HG03025 (cell line): ENCODE results near the gene PCDHGB4.
A peak's percentile ranks its signal among the peaks of the same experiment; 100 is the strongest.
"Not testable (repeated sequence)": the region's sequence is repeated elsewhere in the genome, so short reads cannot be mapped to it uniquely, and the experiment has no call there.

Source experiments
- ATAC-seq: cut with Tn5 transposase; IDR thresholded peaks from one replicate; pipeline ENCODE4 v1.9.1; 2021; ENCODE audit warnings: mild to moderate bottlenecking, moderate library complexity; ENCODE audit not compliant: unreplicated experiment, low FRiP score

The PCDHGB4 gene

DNA sequence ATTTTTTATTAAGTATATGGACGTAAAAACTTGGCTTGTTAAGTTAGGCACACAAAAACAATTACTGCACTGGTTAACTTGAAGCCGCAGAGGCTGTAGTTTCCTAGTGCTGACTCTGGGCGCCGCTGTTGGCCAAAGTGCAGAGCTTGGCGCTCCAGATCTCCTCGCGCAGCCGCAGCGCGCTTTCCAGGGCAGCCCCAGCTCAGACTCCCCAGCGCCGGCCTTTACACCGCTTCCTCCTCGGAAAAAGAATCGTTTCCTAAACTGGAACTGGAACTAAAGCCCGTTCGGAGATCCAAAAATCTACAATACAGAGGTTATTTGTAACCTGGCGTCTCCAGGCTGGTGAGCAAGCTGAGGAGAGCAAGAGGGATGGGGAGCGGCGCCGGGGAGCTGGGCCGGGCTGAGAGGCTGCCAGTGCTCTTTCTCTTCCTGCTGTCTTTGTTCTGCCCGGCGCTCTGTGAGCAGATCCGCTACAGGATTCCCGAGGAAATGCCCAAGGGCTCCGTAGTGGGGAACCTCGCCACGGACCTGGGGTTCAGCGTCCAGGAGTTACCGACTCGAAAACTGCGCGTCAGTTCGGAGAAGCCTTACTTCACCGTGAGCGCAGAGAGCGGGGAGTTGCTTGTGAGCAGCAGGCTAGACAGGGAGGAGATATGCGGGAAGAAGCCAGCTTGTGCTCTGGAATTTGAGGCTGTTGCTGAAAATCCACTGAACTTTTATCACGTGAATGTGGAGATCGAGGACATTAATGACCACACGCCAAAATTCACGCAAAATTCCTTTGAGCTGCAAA lies 10.5 kb downstream of the PCDHGB4 start, which contains the start of gene PCDHGB5:
TSS of gene PCDHGB5 (plus strand) at position 192 of the 796 bp plus-strand sequence. CDS start at position 373, 181 bp downstream.
- not testable (repeated sequence) for ATAC-seq

DNA sequence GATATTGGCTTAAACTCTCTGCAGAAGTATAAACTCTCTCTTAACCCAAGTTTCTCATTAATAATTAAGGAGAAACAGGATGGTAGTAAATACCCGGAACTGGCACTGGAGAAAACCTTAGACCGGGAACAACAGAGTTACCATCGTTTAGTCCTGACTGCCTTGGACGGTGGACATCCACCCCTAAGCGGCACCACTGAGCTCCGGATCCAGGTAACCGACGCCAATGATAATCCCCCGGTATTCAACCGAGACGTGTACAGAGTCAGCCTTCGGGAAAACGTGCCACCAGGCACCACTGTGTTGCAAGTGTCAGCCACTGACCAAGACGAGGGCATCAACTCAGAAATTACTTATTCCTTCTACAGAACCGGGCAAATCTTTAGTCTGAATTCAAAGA lies 11.1 kb downstream of the PCDHGB4 start:
- ATAC-seq, result no peak

DNA sequence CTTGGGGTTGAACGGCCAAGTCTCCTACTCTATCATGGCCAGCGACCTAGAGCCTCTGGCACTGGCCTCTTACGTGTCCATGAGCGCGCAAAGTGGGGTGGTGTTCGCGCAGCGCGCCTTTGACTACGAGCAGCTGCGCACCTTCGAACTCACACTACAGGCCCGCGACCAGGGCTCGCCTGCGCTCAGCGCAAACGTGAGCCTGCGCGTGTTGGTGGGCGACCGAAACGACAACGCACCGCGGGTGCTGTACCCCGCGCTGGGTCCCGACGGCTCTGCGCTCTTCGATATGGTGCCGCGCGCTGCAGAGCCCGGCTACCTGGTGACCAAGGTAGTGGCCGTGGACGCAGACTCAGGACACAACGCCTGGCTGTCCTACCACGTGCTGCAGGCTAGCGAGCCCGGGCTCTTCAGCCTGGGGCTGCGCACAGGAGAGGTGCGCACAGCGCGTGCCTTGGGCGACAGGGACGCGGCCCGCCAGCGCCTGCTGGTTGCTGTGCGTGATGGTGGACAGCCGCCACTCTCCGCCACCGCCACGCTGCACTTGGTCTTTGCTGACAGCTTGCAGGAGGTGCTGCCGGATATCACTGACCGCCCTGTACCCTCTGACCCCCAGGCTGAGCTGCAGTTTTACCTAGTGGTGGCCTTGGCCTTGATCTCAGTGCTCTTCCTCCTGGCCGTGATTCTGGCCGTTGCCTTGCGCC lies 12.2 kb downstream of the PCDHGB4 start:
- ATAC-seq, result no peak

DNA sequence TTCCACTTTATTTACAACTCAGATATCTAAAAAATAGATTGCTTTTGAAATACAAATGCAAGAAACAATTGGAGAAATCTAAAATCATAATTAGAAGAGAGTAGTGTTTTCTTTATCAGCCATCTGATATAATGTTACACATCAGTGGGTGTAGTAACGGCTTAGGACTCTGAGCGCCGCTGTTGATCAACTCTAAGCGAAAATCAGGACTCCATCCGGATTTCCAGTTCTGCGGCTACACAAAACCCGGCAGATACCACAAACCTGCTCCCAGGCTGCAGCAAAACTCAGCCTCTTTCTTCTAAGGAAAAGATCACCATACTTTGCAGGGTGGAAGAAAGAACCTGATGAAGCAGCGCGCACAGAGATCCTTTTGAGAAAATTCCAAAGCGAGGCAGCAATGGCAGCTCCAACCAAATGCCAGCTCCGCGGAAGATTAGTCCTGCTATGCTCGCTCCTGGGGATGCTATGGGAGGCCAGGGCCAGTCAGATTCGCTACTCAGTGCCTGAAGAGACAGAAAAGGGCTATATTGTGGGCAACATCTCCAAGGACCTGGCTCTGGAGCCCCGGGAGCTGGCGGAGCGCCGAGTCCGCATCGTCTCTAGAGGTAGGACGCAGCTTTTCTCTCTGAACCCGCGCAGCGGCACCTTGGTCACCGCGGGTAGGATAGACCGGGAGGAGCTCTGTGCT lies 15.2 kb downstream of the PCDHGB4 start, which contains the start of gene PCDHGA9:
TSS of gene PCDHGA9 (plus strand) at position 226 of the 691 bp plus-strand sequence. CDS start at position 401, 175 bp downstream.
- ATAC-seq, result no peak

DNA sequence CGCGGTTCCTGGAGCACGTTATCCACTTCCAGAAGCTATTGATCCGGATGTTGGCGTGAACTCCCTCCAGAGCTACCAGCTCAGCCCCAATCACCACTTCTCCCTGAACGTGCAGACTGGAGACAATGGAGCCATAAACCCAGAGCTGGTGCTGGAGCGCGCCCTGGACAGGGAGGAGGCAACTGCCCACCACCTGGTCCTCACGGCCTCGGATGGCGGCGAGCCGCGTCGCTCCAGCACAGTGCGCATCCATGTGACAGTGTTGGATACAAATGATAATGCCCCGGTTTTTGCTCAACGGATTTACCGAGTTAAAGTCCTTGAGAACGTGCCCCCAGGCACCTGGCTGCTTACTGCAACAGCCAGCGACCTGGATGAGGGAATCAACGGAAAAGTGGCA lies 15.9 kb downstream of the PCDHGB4 start:
- no peak for ATAC-seq

DNA sequence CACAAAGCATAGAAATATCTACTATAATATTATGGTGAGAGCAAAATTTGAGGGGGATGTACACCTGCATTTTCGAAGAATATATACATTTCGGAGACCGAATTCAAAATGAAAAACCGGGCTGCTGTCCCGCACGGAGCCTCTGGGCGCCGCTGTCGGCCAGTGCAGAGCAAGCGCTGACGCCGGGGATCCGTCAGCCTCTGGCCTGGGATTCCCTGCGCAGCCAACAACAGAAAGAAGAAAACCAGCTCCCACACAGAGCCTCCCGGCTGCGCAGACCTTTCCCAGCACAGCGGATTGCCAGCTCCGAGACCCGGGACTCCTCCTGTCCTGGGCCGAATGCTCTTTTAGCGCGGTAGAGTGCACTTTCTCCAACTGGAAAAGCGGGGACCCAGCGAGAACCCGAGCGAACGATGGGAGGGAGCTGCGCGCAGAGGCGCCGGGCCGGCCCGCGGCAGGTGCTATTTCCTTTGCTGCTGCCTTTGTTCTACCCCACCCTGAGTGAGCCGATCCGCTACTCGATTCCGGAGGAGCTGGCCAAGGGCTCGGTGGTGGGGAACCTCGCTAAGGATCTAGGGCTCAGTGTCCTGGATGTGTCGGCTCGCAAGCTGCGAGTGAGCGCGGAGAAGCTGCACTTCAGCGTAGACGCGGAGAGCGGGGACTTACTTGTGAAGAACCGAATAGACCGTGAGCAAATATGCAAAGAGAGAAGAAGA lies 20.4 kb downstream of the PCDHGB4 start, which contains the start of gene PCDHGB6:
TSS of gene PCDHGB6 (plus strand) at position 232 of the 716 bp plus-strand sequence. CDS start at position 414, 182 bp downstream.
- not testable (repeated sequence) for ATAC-seq

DNA sequence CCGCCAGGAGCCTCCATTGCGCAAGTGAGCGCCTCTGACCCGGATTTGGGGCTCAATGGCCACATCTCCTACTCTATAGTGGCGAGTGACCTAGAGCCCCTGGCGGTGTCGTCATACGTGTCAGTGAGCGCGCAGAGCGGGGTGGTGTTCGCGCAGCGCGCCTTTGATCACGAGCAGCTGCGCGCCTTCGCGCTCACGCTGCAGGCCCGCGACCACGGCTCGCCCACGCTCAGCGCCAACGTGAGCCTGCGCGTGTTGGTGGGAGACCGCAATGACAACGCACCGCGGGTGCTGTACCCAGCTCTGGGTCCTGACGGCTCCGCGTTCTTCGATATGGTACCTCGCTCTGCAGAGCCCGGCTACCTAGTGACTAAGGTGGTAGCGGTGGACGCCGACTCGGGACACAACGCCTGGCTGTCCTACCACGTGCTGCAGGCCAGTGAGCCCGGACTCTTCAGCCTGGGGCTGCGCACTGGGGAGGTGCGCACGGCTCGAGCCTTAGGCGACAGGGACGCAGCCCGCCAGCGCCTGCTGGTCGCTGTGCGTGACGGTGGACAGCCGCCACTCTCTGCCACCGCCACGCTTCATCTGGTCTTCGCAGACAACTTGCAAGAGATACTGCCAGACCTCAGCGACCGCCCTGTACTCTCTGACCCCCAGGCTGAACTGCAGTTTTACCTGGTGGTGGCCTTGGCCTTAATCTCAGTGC lies 22.3 kb downstream of the PCDHGB4 start:
- ATAC-seq, result no peak

DNA sequence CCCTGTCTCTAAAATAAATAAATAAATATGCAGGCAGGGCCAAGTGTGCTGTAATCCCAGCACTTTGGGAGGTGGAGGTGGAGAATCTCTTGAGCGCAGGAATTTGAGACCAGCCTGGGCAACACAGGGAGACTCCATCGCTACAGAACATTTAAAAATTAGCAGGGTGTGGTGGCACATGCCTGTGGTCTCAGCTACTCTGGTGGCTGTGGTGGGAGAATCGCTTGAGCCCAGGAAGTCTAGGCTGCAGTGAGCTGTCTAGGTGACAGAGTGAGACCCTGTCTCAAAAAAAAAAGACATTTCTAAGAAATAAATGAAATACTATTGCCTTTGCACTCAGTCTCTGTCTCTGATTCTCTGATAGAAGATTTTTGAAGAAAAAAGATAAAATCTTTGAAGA lies 24.1 kb downstream of the PCDHGB4 start:
- ATAC-seq, result no peak

DNA sequence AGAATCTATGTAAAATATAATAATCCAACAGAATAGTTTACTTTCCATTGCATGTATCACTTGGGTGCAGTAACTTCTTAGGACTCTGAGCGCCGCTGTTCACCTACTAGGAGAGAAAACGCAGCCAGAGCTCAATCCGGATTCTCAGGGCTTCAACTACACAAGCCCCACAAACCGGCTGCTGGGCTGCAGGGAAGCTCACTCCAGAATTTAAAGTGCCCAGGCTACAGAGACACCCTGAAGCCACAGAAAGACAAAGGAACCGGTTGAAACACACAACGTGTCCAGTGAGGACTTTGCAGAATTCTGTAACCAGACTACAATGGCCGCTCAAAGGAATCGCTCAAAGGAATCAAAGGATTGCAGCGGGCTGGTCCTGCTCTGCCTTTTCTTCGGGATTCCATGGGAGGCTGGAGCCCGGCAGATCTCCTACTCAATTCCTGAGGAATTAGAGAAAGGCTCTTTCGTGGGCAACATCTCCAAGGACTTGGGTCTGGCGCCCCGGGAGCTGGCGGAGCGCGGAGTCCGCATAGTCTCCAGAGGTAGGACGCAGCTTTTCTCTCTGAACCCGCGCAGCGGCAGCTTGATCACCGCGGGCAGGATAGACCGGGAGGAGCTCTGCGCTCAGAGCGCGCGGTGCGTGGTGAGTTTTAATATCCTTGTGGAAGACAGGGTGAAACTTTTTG lies 25.5 kb downstream of the PCDHGB4 start, which contains the start of gene PCDHGA10:
TSS of gene PCDHGA10 (plus strand) at position 134 of the 686 bp plus-strand sequence. CDS start at position 323, 189 bp downstream.
- ATAC-seq, result peak; percentile 50

DNA sequence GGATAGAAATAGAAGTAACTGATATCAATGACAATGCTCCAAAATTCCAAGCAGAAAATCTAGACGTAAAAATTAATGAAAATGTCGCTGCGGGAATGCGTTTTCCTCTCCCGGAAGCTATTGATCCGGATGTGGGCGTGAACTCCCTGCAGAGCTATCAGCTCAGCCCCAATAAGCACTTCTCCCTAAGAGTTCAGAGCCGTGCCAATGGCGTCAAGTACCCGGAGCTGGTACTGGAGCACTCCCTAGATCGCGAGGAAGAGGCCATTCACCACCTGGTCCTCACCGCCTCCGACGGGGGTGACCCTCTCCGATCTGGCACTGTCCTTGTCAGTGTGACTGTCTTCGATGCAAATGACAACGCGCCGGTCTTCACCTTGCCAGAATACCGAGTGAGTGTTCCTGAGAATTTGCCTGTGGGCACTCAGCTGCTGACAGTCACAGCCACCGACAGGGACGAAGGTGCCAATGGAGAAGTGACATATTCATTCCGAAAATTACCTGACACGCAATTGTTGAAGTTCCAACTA lies 26.1 kb downstream of the PCDHGB4 start:
- no peak for ATAC-seq

DNA sequence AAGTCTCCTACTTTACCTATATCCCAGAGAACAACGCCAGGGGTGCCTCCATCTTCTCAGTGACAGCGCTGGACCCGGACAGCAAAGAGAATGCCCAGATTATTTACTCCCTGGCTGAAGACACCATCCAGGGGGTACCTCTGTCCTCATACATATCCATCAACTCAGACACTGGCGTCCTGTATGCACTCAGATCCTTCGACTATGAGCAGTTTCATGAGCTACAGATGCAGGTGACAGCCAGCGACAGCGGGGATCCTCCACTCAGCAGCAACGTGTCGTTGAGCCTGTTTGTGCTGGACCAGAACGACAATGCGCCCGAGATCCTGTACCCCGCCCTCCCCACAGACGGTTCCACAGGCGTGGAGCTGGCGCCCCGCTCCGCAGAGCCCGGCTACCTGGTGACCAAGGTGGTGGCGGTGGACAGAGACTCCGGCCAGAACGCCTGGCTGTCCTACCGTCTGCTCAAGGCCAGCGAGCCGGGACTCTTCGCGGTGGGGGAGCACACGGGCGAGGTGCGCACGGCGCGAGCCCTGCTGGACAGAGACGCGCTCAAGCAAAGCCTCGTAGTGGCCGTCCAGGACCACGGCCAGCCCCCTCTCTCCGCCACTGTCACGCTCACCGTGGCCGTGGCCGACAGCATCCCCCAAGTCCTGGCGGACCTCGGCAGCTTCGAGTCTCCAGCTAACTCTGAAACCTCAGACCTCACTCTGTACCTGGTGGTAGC lies 27.2 kb downstream of the PCDHGB4 start:
- ATAC-seq, result not testable (repeated sequence)

DNA sequence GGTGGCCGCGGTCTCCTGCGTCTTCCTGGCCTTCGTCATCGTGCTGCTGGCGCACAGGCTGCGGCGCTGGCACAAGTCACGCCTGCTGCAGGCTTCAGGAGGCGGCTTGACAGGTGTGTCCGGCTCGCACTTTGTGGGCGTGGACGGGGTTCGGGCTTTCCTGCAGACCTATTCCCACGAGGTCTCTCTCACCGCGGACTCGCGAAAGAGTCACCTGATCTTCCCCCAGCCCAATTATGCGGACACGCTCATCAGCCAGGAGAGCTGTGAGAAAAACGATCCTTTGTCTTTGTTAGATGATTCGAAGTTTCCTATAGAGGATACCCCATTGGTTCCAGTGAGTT lies 27.7 kb downstream of the PCDHGB4 start:
- not testable (repeated sequence) for ATAC-seq

DNA sequence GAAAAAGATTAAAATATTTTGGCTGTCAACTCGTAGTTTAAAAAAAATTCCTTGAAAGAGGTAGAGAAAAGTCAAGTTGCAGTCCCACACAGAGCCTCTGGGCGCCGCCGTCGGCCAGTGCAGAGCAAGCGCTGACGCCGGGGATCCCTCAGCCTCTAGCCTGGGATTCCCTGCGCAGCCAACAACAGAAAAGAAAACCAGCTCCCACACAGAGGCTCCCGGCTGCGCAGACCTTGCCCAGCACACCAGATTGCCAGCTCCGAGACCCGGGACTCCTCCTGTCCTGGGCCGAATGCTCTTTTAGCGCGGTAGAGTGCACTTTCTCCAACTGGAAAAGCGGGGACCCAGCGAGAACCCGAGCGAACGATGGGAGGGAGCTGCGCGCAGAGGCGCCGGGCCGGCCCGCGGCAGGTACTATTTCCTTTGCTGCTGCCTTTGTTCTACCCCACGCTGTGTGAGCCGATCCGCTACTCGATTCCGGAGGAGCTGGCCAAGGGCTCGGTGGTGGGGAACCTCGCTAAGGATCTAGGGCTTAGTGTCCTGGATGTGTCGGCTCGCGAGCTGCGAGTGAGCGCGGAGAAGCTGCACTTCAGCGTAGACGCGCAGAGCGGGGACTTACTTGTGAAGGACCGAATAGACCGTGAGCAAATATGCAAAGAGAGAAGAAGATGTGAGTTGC lies 30.1 kb downstream of the PCDHGB4 start, which contains the start of gene PCDHGB7:
TSS of gene PCDHGB7 (plus strand) at position 184 of the 679 bp plus-strand sequence. CDS start at position 367, 183 bp downstream.
- ATAC-seq, result peak; percentile 78

DNA sequence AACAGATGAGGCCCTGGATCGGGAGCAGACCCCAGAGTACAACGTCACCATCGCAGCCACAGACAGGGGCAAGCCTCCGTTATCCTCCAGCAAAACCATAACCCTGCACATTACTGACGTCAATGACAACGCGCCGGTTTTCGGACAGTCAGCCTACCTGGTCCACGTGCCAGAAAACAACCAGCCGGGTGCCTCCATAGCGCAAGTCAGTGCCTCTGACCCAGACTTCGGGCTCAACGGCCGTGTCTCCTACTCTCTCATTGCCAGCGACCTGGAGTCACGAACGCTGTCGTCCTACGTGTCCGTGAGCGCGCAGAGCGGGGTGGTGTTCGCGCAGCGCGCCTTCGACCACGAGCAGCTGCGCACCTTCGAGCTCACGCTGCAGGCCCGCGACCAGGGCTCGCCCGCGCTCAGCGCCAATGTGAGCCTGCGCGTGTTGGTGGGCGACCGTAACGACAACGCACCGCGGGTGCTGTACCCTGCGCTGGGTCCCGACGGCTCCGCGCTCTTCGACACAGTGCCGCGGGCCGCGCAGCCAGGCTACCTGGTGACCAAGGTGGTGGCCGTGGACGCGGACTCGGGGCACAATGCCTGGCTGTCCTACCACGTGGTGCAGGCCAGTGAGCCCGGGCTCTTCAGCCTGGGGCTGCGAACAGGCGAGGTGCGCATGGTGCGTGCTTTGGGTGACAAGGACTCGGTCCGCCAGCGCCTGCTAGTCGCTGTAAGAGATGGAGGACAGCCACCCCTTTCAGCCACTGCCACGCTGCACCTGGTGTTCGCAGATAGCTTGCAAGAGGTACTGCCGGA lies 31.8 kb downstream of the PCDHGB4 start:
- no peak for ATAC-seq

DNA sequence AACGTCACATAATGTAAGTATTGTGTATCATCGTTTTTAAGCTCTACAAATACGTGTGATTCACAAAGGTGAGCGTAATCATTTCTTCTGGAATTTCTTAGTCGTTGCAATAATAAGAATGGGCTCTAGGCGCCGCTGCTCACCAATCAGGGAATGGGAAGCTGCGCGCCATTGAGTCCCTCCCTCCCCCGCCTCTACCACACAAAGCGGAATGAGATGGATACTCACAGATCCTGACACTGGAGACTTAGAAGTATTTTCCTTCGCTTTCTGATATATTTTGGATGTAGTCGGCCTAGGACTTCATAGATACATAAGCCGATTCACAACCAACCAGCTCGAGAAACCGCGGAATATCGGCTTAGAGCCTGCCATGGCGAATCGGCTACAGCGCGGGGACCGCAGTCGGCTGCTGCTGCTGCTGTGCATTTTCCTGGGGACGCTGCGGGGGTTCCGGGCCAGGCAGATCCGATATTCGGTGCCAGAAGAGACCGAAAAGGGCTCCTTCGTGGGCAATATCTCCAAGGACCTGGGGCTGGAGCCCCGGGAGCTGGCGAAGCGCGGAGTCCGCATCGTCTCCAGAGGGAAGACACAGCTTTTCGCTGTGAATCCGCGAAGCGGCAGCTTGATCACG lies 33.5 kb downstream of the PCDHGB4 start, which contains the start of gene PCDHGA11:
TSS of gene PCDHGA11 (plus strand) at position 197 of the 634 bp plus-strand sequence. CDS start at position 374, 177 bp downstream.
- ATAC-seq, result no peak

DNA sequence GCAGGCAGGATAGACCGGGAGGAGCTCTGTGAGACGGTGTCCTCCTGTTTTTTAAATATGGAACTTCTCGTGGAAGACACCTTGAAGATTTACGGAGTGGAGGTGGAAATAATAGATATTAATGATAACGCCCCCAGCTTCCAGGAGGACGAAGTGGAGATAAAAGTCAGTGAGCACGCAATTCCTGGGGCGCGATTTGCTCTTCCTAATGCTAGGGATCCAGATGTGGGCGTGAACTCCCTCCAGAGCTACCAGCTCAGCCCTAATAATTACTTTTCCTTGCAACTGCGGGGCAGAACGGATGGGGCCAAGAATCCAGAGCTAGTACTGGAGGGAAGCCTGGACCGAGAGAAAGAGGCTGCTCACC lies 34.0 kb downstream of the PCDHGB4 start:
- no peak for ATAC-seq
